H1 (cell line): ENCODE measurements around the gene DGKD. TPM values are rescaled to one million over a fixed set of nuclear protein-coding genes. Genes with fewer than 3 reads are reported as not detected.
A peak's percentile ranks its signal among the peaks of the same experiment; 100 is the strongest.

ENCODE experiments used
- CTCF ChIA-PET: fragments of 300-600 bp; sonication (Branson Sonifier 250); formaldehyde crosslinking; loops from one replicate; lab custom pipeline; 2021; ENCODE audit not compliant: partially characterized antibody; lab: Charles Lee
- POLR2A ChIA-PET: fragments of 300-600 bp; sonication (Branson Sonifier 250); formaldehyde crosslinking; loops from one replicate; lab custom pipeline; 2021; ENCODE audit warnings: inconsistent platforms; ENCODE audit not compliant: partially characterized antibody; lab: Charles Lee
- DNase-seq, 2 experiments: peaks; one replicate each; pipeline versions ENCODE4 v3.0.0 to v3.0.0-alpha.2; 2010 to 2022; ENCODE audit warnings: low spot score in 2 of 2, low read depth in 1 of 2, mixed read lengths in 1 of 2
- FAIRE-seq: peaks from 2 replicates; lab custom pipeline; 2011; peaks lifted over from hg19 to GRCh38; lab: Jason Lieb, UNC
- H2AFZ ChIP-seq: 2 replicates; pipeline ENCODE4 v1.8.1; 2012; ENCODE audit warnings: low read length, inconsistent platforms
- H2AK5ac ChIP-seq: 2 replicates; pipeline ENCODE4 v1.6.1; 2013; ENCODE audit warnings: low read depth, low read length
- H2BK120ac ChIP-seq: replicated peaks from 2 replicates; pipeline ENCODE3; 2013; ENCODE audit warnings: low read depth, low read length, inconsistent platforms
- H2BK12ac ChIP-seq: 2 replicates; pipeline ENCODE4 v1.6.1; 2013; ENCODE audit warnings: low read depth, low read length
- H2BK15ac ChIP-seq: 2 replicates; pipeline ENCODE4 v1.6.1; 2013; ENCODE audit warnings: low read length
- H2BK20ac ChIP-seq: 2 replicates; pipeline ENCODE4 v1.6.1; 2013; ENCODE audit warnings: low read length
- H2BK5ac ChIP-seq: 2 replicates; pipeline ENCODE4 v1.6.1; 2013; ENCODE audit warnings: low read depth, low read length
- H3K14ac ChIP-seq: 2 replicates; pipeline ENCODE4 v1.6.1; 2013; ENCODE audit warnings: inconsistent platforms; ENCODE audit not compliant: insufficient read length
- H3K18ac ChIP-seq: 2 replicates; pipeline ENCODE4 v1.6.1; 2013; ENCODE audit warnings: low read length; ENCODE audit errors: extremely low read depth
- H3K23ac ChIP-seq: 2 replicates; pipeline ENCODE4 v1.6.1; 2013; ENCODE audit warnings: inconsistent platforms; ENCODE audit not compliant: insufficient read length
- H3K23me2 ChIP-seq: 2 replicates; pipeline ENCODE4 v1.6.1; 2013; ENCODE audit warnings: low read depth, low read length
- H3K27ac ChIP-seq: 2 replicates; pipeline ENCODE4 v1.6.1; 2011; ENCODE audit warnings: low read depth, low read length, inconsistent platforms
- H3K27me3 ChIP-seq, 4 experiments: replicated peaks in 1 of 4; 1 replicate in 1 of 4; 2 replicates in 3 of 4; pipeline versions ENCODE4 v1.6.1 to v1.8.1; 2011 to 2013; ENCODE audit warnings: low read length in 3 of 4, mild to moderate bottlenecking in 3 of 4, inconsistent platforms in 2 of 4, mixed read lengths in 2 of 4, moderate library complexity in 1 of 4; ENCODE audit not compliant: control insufficient read depth in 3 of 4, insufficient read depth in 3 of 4; ENCODE audit errors: extremely low read depth in 1 of 4
- H3K36me3 ChIP-seq, 4 experiments: 2 replicates each; pipeline versions ENCODE4 v1.6.1 to v1.8.1; 2011 to 2013; ENCODE audit warnings: mild to moderate bottlenecking in 4 of 4, low read length in 3 of 4, moderate library complexity in 2 of 4, control low read depth in 1 of 4, inconsistent platforms in 1 of 4; ENCODE audit not compliant: insufficient read depth in 4 of 4, control insufficient read depth in 2 of 4
- H3K4ac ChIP-seq: replicated peaks from 2 replicates; pipeline ENCODE3; 2013; ENCODE audit warnings: low read length, low read depth, mixed read lengths, inconsistent platforms; ENCODE audit not compliant: insufficient read length
- H3K4me1 ChIP-seq, 4 experiments: replicated peaks in 1 of 4; 1 replicate in 1 of 4; 2 replicates in 3 of 4; pipeline versions ENCODE4 v1.6.1 to v1.8.1; 2011 to 2013; ENCODE audit warnings: low read length in 3 of 4, inconsistent platforms in 2 of 4, mixed read lengths in 1 of 4; ENCODE audit not compliant: insufficient read depth in 4 of 4, control insufficient read depth in 3 of 4
- H3K4me2 ChIP-seq, 2 experiments: 2 replicates each; pipeline versions ENCODE4 v1.6.1 to v1.8.1; 2011 to 2013; ENCODE audit warnings: low read depth in 2 of 2, low read length in 2 of 2, control low read depth in 1 of 2, inconsistent platforms in 1 of 2, mild to moderate bottlenecking in 1 of 2; ENCODE audit not compliant: insufficient read depth in 1 of 2
- H3K4me3 ChIP-seq, 4 experiments: fragments of 200-600, 300-600 bp in 1 of 4; sonication (generic), shearing (Covaris generic), sonication (Bioruptor Twin) in 1 of 4; 2 replicates each; pipeline versions ENCODE4 v1.5.1 to v1.8.1; 2011 to 2016; ENCODE audit warnings: low read length in 4 of 4, low read depth in 3 of 4, control low read depth in 2 of 4, inconsistent platforms in 2 of 4, mild to moderate bottlenecking in 2 of 4, mixed read lengths in 1 of 4, moderate library complexity in 1 of 4; ENCODE audit not compliant: insufficient read depth in 2 of 4; ENCODE audit errors: extremely low read depth in 1 of 4
- H3K56ac ChIP-seq: replicated peaks from 2 replicates; pipeline ENCODE3; 2013; ENCODE audit warnings: low read depth, mild to moderate bottlenecking, mixed read lengths, low read length, inconsistent platforms; ENCODE audit not compliant: insufficient read length
- H3K79me1 ChIP-seq: 2 replicates; pipeline ENCODE4 v1.6.1; 2013; ENCODE audit warnings: low read depth, low read length, control low read depth
- H3K79me2 ChIP-seq, 2 experiments: 2 replicates each; pipeline versions ENCODE4 v1.6.1 to v1.8.1; 2012 to 2013; ENCODE audit warnings: low read length in 2 of 2, mild to moderate bottlenecking in 2 of 2, inconsistent platforms in 1 of 2; ENCODE audit not compliant: insufficient read depth in 2 of 2, control insufficient read depth in 1 of 2
- H3K9ac ChIP-seq, 4 experiments: replicated peaks in 1 of 4; 1 replicate in 1 of 4; 2 replicates in 3 of 4; pipeline versions ENCODE4 v1.6.1 to v1.8.1; 2011 to 2013; ENCODE audit warnings: low read depth in 3 of 4, low read length in 3 of 4, control low read depth in 2 of 4, mild to moderate bottlenecking in 2 of 4, moderate library complexity in 2 of 4, inconsistent platforms in 1 of 4; ENCODE audit errors: extremely low read depth in 1 of 4
- H3K9me3 ChIP-seq, 2 experiments: 2 replicates each; pipeline versions ENCODE4 v1.6.1 to v1.8.1; 2012 to 2013; ENCODE audit warnings: mild to moderate bottlenecking in 2 of 2, moderate library complexity in 2 of 2, control low read depth in 1 of 2, inconsistent platforms in 1 of 2, low read depth in 1 of 2, low read length in 1 of 2, mixed read lengths in 1 of 2; ENCODE audit not compliant: insufficient read depth in 2 of 2
- H4K20me1 ChIP-seq, 2 experiments: replicated peaks in 1 of 2; 2 replicates each; pipeline versions ENCODE3 to v1.8.1; 2011 to 2013; ENCODE audit warnings: inconsistent platforms in 2 of 2, low read length in 2 of 2, mild to moderate bottlenecking in 1 of 2; ENCODE audit not compliant: insufficient read depth in 2 of 2, control insufficient read depth in 1 of 2
- H4K5ac ChIP-seq: 2 replicates; pipeline ENCODE4 v1.6.1; 2013; ENCODE audit warnings: low read length, low read depth, mixed read lengths, inconsistent platforms; ENCODE audit not compliant: insufficient read length
- H4K8ac ChIP-seq: 2 replicates; pipeline ENCODE4 v1.8.0; 2013; ENCODE audit warnings: mild to moderate bottlenecking, moderate library complexity, low read length, inconsistent platforms; ENCODE audit not compliant: insufficient read depth; ENCODE audit errors: extremely low read depth
- H4K91ac ChIP-seq: replicated peaks from 2 replicates; pipeline ENCODE3; 2013; ENCODE audit warnings: low read length, mixed read lengths, inconsistent platforms; ENCODE audit not compliant: insufficient read length
- KDM4A ChIP-seq: IDR thresholded peaks from one replicate; pipeline ENCODE4 v1.7.1; 2012; ENCODE audit warnings: low read depth, mild to moderate bottlenecking, moderate library complexity, low read length, inconsistent platforms; ENCODE audit not compliant: severe bottlenecking
- SIX5 ChIP-seq: IDR thresholded peaks from 2 replicates; pipeline ENCODE4 v1.6.1; 2011; ENCODE audit warnings: mild to moderate bottlenecking, low read depth, low read length
- TAF1 ChIP-seq: IDR thresholded peaks from 2 replicates; pipeline ENCODE4 v1.6.1; 2011; ENCODE audit warnings: mild to moderate bottlenecking, low read depth, low read length
- WGBS, 2 experiments: shearing (Covaris generic) in 1 of 2; methylation state at CpG; one replicate each; pipeline versions ENCODE4 v1.1.6 to v1.1.7; 2013 to 2015; ENCODE audit warnings: low lambda C conversion rate in 2 of 2, mixed read lengths in 2 of 2, inconsistent platforms in 1 of 2, low coverage in 1 of 2, missing lambda C conversion rate in 1 of 2; ENCODE audit not compliant: insufficient replicate concordance in 2 of 2, insufficient coverage in 1 of 2, insufficient read length in 1 of 2; ENCODE audit errors: extremely low coverage in 1 of 2, missing lambda C conversion rate in 1 of 2; 5-methylcytosine and 5-hydroxymethylcytosine counted together
- polyA plus RNA-seq, 7 experiments: library from polyadenylated mRNA; depleted of rRNA in 3 of 7; stranded (reverse) in 5 of 7; unstranded in 2 of 7; fragments of >200 nt in 5 of 7; fragments of 200-250 nt in 2 of 7; gene quantifications; 1 replicate in 5 of 7; 2 replicates in 1 of 7; 4 replicates in 1 of 7; pipeline versions ENCODE4 v1.2.1 to v1.2.3, GENCODE V29; 2011 to 2013; ENCODE audit warnings: missing spikeins in 2 of 7, mixed read lengths in 2 of 7
- total RNA-seq: library from RNA; stranded (reverse); fragmentation: NEBNext Ultra II Directional; extraction: Animal tissue kit (Norgen Biotek cat#: 25700); gene quantifications from 2 replicates; pipeline ENCODE4 v1.2.1, GENCODE V29; 2021

The DGKD gene
- total and polyA plus RNA-seq, 2 of the 8 experiments (the other 6 are each of a cell fraction or from before 2014, with no cell fraction given), result 7.7 to 30.9 TPM

DNA sequence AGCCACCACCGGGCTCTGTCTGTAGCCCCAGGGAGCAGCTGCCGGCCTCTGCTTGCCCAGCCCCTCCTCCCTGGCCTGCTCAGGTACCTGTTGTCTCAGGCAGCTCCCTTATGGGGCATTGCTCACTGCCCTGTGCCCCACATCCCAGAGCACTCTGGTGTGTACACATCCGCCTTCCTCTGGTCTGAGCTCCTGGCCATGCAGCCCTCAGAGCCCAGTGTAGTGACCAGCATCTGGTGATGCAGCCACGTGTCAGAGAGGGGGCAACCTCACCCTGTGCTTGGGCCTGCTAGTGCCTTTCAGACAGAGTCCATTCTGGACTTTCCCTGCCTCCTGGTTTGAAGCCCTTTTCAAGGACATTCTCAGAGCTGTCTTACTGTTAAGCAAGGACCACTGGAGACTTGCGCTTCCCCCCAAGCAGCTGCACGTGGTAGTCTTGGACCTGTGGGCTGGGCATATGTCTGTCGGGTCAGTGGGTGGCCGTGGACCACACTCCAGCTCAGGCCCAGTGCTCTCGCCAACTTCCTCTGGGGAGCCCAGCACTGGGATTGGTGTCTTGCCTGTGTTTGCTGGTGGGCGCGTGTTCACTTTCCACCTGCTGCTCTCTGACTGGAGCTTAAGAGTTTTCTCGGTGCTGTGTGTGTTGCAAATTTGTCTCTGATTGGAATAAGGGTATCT lies 30.7 kb downstream of the DGKD start:
- TF ChIP-seq TAF1, result no peak
- TF ChIP-seq KDM4A, result no peak
- no peak for TF ChIP-seq SIX5
- FAIRE-seq (no peak), DNase-seq (no peak)
- H4K8ac ChIP-seq, result no peak overlapping the region
- peaks cover 0 to 16% of the 10 kb centered on the region in 2 experiments; a peak in 2 of 4 replicates for H3K79me2 ChIP-seq
- no peak overlapping the region for H3K27ac ChIP-seq
- ChIA-PET POLR2A (no interaction called here), CTCF (interaction anchor here (0.7 to 2.0 kb wide), 9 partner anchors 11 to 59 kb away, joined by 3 to 14 read pairs (median 3); no protein-coding TSS in a partner anchor)
- H2BK5ac ChIP-seq, result peak overlapping the region; percentile 44; the same call in 1 of the 2 replicates
- no peak overlapping the region for H3K4me3 ChIP-seq
- no peaks in the 10 kb centered on the region for H3K27me3 ChIP-seq
- no peak overlapping the region for H3K9ac ChIP-seq
- H3K79me1 ChIP-seq, result peaks cover 14% of the 10 kb centered on the region
- 85% methylated on average over 12 of the region's 12 CpGs; no CpG with 5 or more reads in 1 of the 2 experiments for WGBS, 2 experiments
- no peak overlapping the region for H3K56ac ChIP-seq
- no peak overlapping the region for H3K4ac ChIP-seq
- H3K36me3 ChIP-seq, result no peaks in the 10 kb centered on the region
- no peak overlapping the region for H2AFZ ChIP-seq
- no peak overlapping the region for H2BK12ac ChIP-seq
- H2BK120ac ChIP-seq, result no peak overlapping the region
- H3K4me2 ChIP-seq, result no peak overlapping the region
- no peak overlapping the region for H2BK15ac ChIP-seq
- H3K18ac ChIP-seq, result no peak overlapping the region; the same call in 1 of the 2 replicates
- peaks cover 5 to 9% of the 10 kb centered on the region in 2 experiments for H4K20me1 ChIP-seq
- no peak overlapping the region for H3K14ac ChIP-seq
- 0 out of 2 replicates have a peak, but pooled peaks cover 3% of the 10 kb centered on the region for H3K23me2 ChIP-seq
- no peaks in the 10 kb centered on the region for H3K9me3 ChIP-seq
- no peak overlapping the region for H2AK5ac ChIP-seq
- no peak overlapping the region for H4K5ac ChIP-seq
- no peak overlapping the region for H3K23ac ChIP-seq
- peaks cover 0 to 12% (median 5%) of the 10 kb centered on the region in 4 experiments; a peak in 4 of 7 replicates for H3K4me1 ChIP-seq
- no peak overlapping the region for H2BK20ac ChIP-seq
- peak overlapping the region; percentile 65 for H4K91ac ChIP-seq
